Uterus (tissue), 2 donors: ENCODE results near the gene TROAP.

Source experiments
- POLR2A ChIP-seq, 2 donors: fragments of 450-650 bp; IDR thresholded peaks; one replicate each; pipeline ENCODE4 v1.6.1; 2016; ENCODE audit warnings: antibody characterized with exemption in 2 of 2, mild to moderate bottlenecking in 1 of 2, moderate library complexity in 1 of 2
- TF ChIP-seq, protein P1 (sequence below), 4 experiments: fragments of 200-600 bp in 2 of 4; fragments of 450-650 bp in 2 of 4; sonication (generic) in 2 of 4; IDR thresholded peaks; one replicate each; pipeline ENCODE4 v1.5.1; 2016 to 2019; ENCODE audit warnings: antibody characterized with exemption in 4 of 4, mild to moderate bottlenecking in 2 of 4, moderate library complexity in 1 of 4

DNA sequence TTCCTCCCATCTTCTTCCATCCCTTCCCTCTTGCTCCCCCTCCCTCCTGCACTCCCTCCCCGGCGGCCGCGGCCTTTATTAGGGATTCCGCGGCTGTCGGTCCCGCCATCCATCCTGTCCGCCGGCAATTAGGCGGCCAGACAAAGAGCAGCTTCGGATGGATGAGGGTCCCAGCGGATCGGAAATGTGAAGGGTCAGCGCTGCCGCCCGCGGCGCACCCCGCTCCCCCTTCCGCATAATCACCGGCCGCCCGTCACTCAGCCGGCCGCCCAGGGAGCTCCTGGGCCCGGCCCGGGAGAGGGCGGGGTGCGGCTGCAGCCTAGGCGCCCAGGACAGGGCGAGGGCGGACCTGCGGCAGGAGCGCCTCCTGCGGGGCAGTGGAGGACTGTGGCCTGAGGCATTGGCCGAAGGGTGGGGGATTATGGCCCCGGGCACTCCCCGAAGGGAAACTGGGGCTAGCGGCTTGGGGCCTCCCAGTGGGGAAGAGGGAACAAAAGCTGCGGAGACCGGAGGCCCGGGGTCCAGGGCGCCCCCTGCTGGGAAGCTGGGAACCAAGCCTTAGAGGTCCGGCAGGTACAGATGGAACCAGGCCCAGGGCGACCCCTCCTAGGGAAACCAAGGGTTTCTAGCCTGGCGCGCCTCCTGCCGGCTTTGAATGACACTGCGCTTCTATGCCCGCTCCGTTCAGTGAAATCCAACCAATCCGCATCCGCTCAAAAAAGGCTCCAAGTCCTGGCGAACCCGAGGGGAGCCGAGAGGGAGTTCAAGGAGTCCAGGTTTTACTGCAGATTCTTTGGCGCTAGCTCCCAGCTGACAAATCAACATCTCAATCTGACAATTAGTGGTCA, 19.2 kb downstream of the TROAP start:
- TF ChIP-seq, protein P1, sequence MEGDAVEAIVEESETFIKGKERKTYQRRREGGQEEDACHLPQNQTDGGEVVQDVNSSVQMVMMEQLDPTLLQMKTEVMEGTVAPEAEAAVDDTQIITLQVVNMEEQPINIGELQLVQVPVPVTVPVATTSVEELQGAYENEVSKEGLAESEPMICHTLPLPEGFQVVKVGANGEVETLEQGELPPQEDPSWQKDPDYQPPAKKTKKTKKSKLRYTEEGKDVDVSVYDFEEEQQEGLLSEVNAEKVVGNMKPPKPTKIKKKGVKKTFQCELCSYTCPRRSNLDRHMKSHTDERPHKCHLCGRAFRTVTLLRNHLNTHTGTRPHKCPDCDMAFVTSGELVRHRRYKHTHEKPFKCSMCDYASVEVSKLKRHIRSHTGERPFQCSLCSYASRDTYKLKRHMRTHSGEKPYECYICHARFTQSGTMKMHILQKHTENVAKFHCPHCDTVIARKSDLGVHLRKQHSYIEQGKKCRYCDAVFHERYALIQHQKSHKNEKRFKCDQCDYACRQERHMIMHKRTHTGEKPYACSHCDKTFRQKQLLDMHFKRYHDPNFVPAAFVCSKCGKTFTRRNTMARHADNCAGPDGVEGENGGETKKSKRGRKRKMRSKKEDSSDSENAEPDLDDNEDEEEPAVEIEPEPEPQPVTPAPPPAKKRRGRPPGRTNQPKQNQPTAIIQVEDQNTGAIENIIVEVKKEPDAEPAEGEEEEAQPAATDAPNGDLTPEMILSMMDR (IDR thresholded peaks at IDR 0.05): peak; percentile 57 to 81 (median 72)
- TF ChIP-seq POLR2A (IDR thresholded peaks at IDR 0.05): no peak
